ENCODE results near the gene TEX26.

- TF ChIP-seq CTCF (IDR thresholded peaks at IDR 0.05; ENCODE audit: low read depth, low read length, missing input control) (no peak), RAD21 (IDR thresholded peaks at IDR 0.05) (no peak), REST (IDR thresholded peaks at IDR 0.05) (no peak), GABPA (IDR thresholded peaks at IDR 0.05 in 1 of 2, conservative IDR thresholded peaks at IDR 0.05 in 1 of 2) (no peak), SP1 (IDR thresholded peaks at IDR 0.05) (no peak), FOXA1 (IDR thresholded peaks at IDR 0.05) (no peak), JUND (IDR thresholded peaks at IDR 0.05) (no peak)
These were observed 32.9 kb downstream of the TEX26 start for GRCh38 chr13:30965380-30965779.

Measured in liver (tissue), 3 donors.